Activated naive CD4-positive, alpha-beta T cell treated with anti-CD3 and anti-CD28 coated beads, Interleukin-2, amount 10 ng/mL, durations not matched to agents 7 days and 5 days (primary cell): Measurements from ENCODE around the gene SPIRE2.
"Not testable (repeated sequence)": the region's sequence is repeated elsewhere in the genome, so short reads cannot be mapped to it uniquely, and the experiment has no call there.

Source experiments
- CTCF ChIA-PET: fragments of 350-600 bp; sonication (Branson Sonifier 250); formaldehyde crosslinking; loops from one replicate; lab custom pipeline; 2021; ENCODE audit warnings: antibody characterized with exemption; lab: Charles Lee
- DNase-seq: peaks from one replicate; pipeline ENCODE4 v3.0.0-alpha.2; 2020
- H3K27ac Mint-ChIP-seq: one replicate; pipeline ENCODE4 v1.8.0; 2021; ENCODE audit warnings: mild to moderate bottlenecking, moderate library complexity, mixed read lengths
- H3K27me3 Mint-ChIP-seq: one replicate; pipeline ENCODE4 v1.8.0; 2021; ENCODE audit warnings: mild to moderate bottlenecking, mixed read lengths
- H3K36me3 Mint-ChIP-seq: one replicate; pipeline ENCODE4 v1.8.0; 2021; ENCODE audit warnings: mixed read lengths
- H3K4me1 Mint-ChIP-seq: one replicate; pipeline ENCODE4 v1.8.0; 2021; ENCODE audit warnings: mixed read lengths
- H3K4me3 Mint-ChIP-seq: one replicate; pipeline ENCODE4 v1.8.0; 2021; ENCODE audit warnings: mild to moderate bottlenecking, moderate library complexity, mixed read lengths
- H3K9me3 Mint-ChIP-seq: one replicate; pipeline ENCODE4 v1.8.0; 2021; ENCODE audit warnings: mixed read lengths

SPIRE2 gene

DNA sequence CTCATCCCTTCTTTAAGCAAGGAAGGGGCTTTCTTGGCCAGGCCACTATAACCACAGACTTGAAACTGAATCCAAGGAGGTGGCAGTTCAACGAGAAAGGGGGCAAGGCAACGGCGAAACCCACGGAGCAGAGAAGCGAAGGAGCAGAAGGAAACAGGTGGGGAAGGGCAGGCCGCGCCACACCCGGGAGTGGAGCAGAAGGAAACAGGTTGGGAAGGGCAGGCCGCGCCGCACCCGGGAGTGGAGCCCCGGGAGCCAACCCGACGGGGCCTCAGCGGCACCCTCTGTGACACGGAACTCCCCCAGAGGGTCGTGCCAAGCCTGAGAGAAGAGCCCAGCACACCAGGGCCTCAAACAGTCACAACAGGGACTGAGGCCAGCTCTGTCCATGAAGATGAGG is 32.2 kb upstream of the SPIRE2 start:
- Mint-ChIP-seq H3K36me3 (peaks cover 59% of the 10 kb centered on the region), H3K9me3 (no peaks in the 10 kb centered on the region), H3K27me3 (no peaks in the 10 kb centered on the region), H3K4me3 (no peak overlapping the region), H3K4me1 (peaks cover 2% of the 10 kb centered on the region), H3K27ac (peak overlapping the region; percentile 31)
- no peak for DNase-seq
- CTCF ChIA-PET = no interaction called here

GRCh38 chr16:89798126-89798525 is 30.1 kb upstream of the SPIRE2 start:
- Mint-ChIP-seq H3K27ac (no peak overlapping the region), H3K27me3 (no peaks in the 10 kb centered on the region), H3K9me3 (no peaks in the 10 kb centered on the region), H3K4me3 (no peak overlapping the region), H3K36me3 (peaks cover 51% of the 10 kb centered on the region), H3K4me1 (peaks cover under 1% of the 10 kb centered on the region)
- CTCF ChIA-PET = no interaction called here
- DNase-seq = no peak

GRCh38 chr16:89798832-89799370 is 29.4 kb upstream of the SPIRE2 start:
- H3K27ac Mint-ChIP-seq = no peak overlapping the region
- peaks cover 52% of the 10 kb centered on the region for H3K36me3 Mint-ChIP-seq

DNA sequence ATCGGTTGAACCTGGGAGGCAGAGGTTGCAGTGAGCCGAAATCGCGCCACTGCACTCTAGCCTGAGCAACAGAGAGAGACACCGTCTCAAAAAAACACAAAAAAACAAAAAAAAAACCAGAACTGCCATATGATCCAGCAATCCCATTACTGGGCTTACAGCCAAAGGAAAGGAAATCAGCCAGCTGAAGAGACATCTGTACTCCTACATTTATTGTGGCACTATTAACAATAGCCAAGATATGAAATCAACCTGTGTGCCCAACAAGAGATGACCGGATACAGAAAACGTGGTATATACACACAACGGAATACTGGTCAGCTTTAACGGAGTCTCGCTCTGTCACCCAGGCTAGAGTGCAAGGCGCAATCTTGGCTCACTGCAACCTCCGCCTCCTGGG is 26.5 kb upstream of the SPIRE2 start:
- DNase-seq = no peak
- Mint-ChIP-seq H3K9me3 (no peaks in the 10 kb centered on the region), H3K27ac (no peak overlapping the region), H3K36me3 (peaks cover 43% of the 10 kb centered on the region), H3K4me1 (no peaks in the 10 kb centered on the region), H3K27me3 (no peaks in the 10 kb centered on the region), H3K4me3 (no peak overlapping the region)
- CTCF ChIA-PET = interaction anchor here (0.6 to 1.5 kb wide), 2 partner anchors 8 to 10 kb away, joined by 3 to 4 read pairs; no protein-coding TSS in a partner anchor

More at GRCh38 chr16:89798832-89799370, 29.4 kb upstream of the SPIRE2 start:
- Mint-ChIP-seq H3K4me1 (no peaks in the 10 kb centered on the region), H3K4me3 (no peak overlapping the region), H3K9me3 (no peaks in the 10 kb centered on the region), H3K27me3 (no peaks in the 10 kb centered on the region)
- DNase-seq = no peak
- CTCF ChIA-PET = no interaction called here

DNA sequence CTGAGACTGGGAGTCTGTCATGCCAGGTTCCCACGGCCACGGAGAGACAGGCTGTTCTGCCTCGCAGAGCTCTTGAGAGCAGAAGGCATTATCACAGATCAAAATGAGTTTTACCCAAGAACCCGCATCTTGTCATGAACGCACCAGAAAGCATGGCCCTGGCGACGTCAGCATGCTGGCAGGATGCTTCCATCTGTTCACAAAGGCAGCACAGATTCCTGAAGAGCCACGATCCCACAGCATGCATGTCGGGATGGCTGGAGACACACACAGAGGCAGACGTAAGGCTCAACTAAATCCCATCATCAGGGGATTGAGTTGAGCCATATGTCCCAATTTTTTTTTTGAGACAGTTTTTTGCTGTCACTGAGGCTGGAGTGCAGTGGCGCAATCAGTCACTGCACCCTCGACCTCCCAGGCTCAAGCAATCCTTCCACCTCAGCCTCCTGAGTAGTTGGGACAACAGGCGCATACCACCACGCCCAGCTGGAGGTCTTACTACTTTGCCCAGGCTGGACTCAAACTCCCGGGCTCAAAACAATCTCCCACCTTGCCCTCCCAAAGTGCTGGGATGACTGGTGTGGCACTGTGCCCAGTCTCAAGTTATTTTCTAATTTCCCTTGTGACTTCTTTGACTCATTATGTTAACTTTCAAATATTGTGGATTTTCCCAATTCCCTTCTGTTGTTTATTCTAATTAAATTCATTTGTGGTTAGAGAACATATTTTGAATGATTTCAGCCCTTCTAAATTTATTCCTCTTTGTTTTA is 23.0 kb upstream of the SPIRE2 start:
- Mint-ChIP-seq H3K27ac (no peak overlapping the region), H3K4me3 (no peak overlapping the region), H3K27me3 (no peaks in the 10 kb centered on the region), H3K4me1 (no peaks in the 10 kb centered on the region), H3K36me3 (peaks cover 36% of the 10 kb centered on the region), H3K9me3 (no peaks in the 10 kb centered on the region)
- DNase-seq = no peak
- CTCF ChIA-PET = interaction anchor here (1.2 kb wide), 1 partner anchor 54 kb away, joined by 5 read pairs; no protein-coding TSS in a partner anchor

- H3K4me1 Mint-ChIP-seq, CTCF ChIA-PET, H3K9me3 Mint-ChIP-seq, H3K27ac Mint-ChIP-seq, DNase-seq, H3K4me3 Mint-ChIP-seq, H3K27me3 Mint-ChIP-seq: not testable (repeated sequence)
- H3K36me3 Mint-ChIP-seq = peaks cover 38% of the 10 kb centered on the region
Observed at GRCh38 chr16:89806589-89807193, 21.6 kb upstream of the SPIRE2 start.

DNA sequence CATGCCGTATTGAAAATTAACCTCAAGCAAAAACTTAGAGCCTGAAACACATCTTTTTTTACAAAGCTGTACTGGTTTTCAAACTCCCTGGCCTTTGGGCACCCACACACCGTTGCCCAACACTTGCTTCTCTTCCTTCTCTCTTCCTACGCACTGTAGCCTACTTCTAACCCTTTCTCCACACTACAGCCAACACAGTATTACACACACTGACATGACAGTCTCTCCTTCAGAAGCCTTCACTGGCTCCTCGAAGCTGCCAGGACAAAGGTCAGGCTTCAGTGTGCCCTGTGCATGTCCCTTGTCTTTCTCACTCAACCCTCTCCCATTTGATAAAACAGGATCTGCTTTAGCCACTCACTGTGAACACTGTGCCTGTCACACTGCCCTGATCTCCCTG is 19.8 kb upstream of the SPIRE2 start:
- Mint-ChIP-seq H3K4me1 (peaks cover 5% of the 10 kb centered on the region), H3K4me3 (no peak overlapping the region), H3K27me3 (no peaks in the 10 kb centered on the region), H3K27ac (no peak overlapping the region), H3K9me3 (no peaks in the 10 kb centered on the region), H3K36me3 (peaks cover 30% of the 10 kb centered on the region)
- CTCF ChIA-PET = interaction anchor here (2.0 kb wide), 1 partner anchor 52 kb away, joined by 4 read pairs; no protein-coding TSS in a partner anchor
- no peak for DNase-seq

DNA sequence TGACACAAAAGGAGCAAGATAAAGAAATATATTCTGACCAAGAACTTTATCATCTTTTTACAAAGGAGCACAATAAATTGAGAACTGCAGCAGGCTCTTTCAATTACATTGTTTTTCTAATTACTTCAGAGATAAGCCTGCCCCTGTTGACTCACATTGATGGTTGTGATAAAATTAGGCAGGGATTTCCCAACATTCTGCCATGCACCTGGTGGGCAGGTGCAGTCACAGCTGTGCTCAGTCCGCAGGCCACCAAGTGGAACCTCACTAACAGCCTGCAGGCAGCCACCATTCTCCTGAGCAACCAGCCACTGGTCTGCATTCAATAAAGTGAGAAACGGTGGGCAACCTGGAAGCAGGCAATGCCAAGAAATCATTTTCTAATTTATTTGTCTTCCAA is 17.0 kb upstream of the SPIRE2 start:
- Mint-ChIP-seq H3K4me1 (peaks cover 22% of the 10 kb centered on the region), H3K36me3 (peaks cover 30% of the 10 kb centered on the region), H3K9me3 (no peaks in the 10 kb centered on the region), H3K27me3 (no peaks in the 10 kb centered on the region), H3K4me3 (no peak overlapping the region), H3K27ac (no peak overlapping the region)
- DNase-seq = no peak
- CTCF ChIA-PET = interaction anchor here (0.9 to 1.4 kb wide), 3 partner anchors 17 to 111 kb away, joined by 3 to 5 read pairs (median 3); no protein-coding TSS in a partner anchor

DNA sequence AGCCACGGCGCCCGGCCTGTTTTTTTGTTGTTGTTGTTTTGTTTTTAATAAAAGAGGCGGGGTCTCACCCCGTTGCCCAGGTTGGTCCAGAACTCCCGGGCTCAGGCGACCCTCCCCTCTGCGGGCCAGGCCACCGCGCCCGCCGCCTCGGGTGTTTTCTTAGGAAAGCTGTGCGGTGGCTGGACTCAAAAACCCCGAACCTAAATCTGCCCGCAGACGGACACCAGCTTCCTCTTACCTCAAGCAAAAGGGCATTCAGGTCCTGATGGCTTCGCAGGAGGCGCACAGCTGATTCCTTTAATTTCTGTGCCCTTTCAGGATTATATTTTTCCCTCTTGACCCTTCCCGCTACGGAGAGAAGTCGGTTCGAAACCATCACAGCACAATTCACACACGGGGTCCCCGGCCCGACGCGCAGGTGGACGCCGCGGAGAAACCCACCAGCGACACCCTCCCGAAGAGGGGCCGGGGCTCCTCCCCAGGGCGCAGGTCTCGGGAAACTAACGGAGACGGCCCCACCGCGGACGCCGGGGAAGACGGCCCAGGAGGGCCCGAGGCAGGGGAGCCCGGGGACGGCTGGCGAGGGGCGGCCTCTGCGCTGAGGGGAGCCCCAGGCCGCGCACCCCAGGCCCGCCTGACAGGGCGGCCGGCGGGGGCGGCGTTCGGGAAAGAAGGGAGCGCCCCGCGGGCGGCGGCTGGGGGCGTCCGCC is 12.5 kb upstream of the SPIRE2 start:
- Mint-ChIP-seq H3K4me1 (peaks cover 49% of the 10 kb centered on the region), H3K27ac (peak overlapping the region; percentile 81), H3K9me3 (no peaks in the 10 kb centered on the region), H3K4me3 (peak overlapping the region; percentile 87), H3K27me3 (peaks cover 4% of the 10 kb centered on the region), H3K36me3 (peaks cover 11% of the 10 kb centered on the region)
- DNase-seq = no peak
- CTCF ChIA-PET = interaction anchor here (1.1 to 1.9 kb wide), 4 partner anchors 43 to 116 kb away, joined by 3 to 8 read pairs (median 4); no protein-coding TSS in a partner anchor

DNA sequence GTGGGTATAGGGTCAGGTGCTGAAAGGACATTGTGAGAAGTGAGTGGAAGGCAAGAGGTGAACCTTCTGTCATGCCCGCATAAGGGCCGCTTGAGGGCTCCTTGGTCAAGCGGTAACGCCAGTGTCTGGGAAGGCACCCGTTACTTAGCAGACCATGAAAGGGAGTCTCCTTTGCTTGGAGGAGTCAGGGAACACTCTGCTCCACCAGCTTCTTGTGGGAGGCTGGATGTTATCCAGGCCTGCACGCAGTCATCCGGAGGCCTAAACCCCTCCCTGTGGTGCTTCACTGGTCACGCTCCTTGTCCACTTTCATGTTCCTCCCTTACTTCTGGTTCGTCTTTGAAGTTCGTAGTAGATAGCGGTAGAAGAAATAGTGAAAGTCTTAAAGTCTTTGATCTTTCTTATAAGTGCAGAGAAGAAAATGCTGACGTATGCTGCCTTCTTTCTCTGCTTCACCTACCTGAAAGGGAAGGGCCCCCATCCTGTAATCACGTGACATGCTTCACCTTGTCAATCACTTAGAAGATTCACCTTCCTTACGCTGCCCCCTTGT is 9.3 kb upstream of the SPIRE2 start:
- H3K27ac Mint-ChIP-seq, H3K36me3 Mint-ChIP-seq, CTCF ChIA-PET, H3K4me3 Mint-ChIP-seq, H3K9me3 Mint-ChIP-seq, H3K27me3 Mint-ChIP-seq, DNase-seq: not testable (repeated sequence)
- peaks cover 40% of the 10 kb centered on the region for H3K4me1 Mint-ChIP-seq

DNA sequence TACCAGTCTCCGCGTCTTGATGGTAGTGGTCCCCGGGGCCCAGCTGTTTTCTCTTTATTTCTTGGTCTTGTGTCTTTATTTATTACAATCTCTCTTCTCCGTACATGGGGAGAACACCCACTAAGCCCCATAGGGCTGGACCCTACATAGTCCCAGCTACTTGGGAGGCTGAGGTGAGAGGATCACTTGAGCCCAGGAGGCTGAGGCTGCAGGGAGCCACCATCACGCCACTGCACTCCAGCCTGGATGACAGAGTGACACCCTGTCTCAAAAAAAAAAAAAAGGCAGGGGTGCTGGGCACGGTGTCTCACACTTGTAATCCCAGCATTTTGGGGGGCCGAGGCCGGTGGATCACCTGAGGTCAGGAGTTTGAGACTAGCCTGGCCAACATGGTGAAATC is 8.8 kb upstream of the SPIRE2 start:
- DNase-seq, H3K27ac Mint-ChIP-seq, CTCF ChIA-PET, H3K4me3 Mint-ChIP-seq, H3K36me3 Mint-ChIP-seq, H3K27me3 Mint-ChIP-seq, H3K9me3 Mint-ChIP-seq: not testable (repeated sequence)
- H3K4me1 Mint-ChIP-seq = peaks cover 34% of the 10 kb centered on the region

- no peaks in the 10 kb centered on the region for H3K36me3 Mint-ChIP-seq
- no peak overlapping the region for H3K4me3 Mint-ChIP-seq
- H3K27ac Mint-ChIP-seq = no peak overlapping the region
- peaks cover 23% of the 10 kb centered on the region for H3K27me3 Mint-ChIP-seq
- no peak for DNase-seq
- CTCF ChIA-PET = no interaction called here
- peaks cover 26% of the 10 kb centered on the region for H3K4me1 Mint-ChIP-seq
- no peaks in the 10 kb centered on the region for H3K9me3 Mint-ChIP-seq
Observed at GRCh38 chr16:89821438-89822187, 6.7 kb upstream of the SPIRE2 start.

DNA sequence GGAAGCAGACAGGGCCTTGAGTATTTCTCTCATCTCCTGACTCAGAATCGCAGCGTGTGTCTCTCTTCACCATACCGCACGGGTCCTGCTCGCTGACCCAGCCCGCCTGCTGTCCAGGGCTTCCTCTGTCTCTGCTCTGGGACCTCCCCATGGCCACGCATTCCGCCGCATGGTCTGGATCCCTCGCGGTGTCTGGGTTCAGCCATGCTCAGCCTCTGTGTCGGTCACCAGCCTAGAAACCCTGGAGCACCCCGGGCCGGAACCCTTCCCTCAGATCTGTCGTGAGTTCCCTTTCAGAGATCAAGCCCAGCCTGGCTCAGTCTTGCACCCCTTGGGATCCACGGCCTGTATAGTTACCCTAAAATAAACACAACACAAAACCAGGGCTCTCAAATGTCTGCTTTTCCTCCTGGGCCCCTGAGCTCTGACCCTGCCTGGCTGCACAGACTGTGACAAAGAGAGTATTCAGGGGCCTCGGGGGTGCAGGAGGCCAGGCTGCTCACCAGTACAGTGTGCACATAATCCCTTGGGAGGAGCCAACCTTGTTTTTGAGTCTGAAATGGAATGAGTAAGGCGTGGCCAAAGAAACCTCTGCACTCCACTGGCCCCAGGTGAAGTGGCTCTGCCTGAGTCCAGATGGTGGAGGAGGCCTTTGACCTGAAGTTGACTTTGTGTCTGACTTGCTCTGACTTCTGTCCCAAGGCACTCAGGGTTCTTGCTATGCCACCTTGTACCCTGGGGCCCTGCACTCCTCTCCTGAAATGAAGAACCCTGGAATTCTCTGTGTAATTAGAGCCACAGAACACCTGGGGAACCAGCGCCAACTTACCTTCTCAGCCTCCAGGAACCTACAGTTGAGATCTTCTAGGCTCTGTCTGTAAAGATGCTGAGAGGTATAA is 5.8 kb upstream of the SPIRE2 start:
- H3K27ac Mint-ChIP-seq = no peak overlapping the region
- CTCF ChIA-PET = no interaction called here
- no peaks in the 10 kb centered on the region for H3K36me3 Mint-ChIP-seq
- peaks cover 22% of the 10 kb centered on the region for H3K4me1 Mint-ChIP-seq
- peaks cover 30% of the 10 kb centered on the region for H3K27me3 Mint-ChIP-seq
- no peaks in the 10 kb centered on the region for H3K9me3 Mint-ChIP-seq
- DNase-seq = no peak
- H3K4me3 Mint-ChIP-seq = no peak overlapping the region
